ENCODE measurements around the gene MAN1A1. TPM values are rescaled to one million over a fixed set of nuclear protein-coding genes. Genes with fewer than 3 reads are reported as not detected.

MAN1A1 gene
- total and polyA plus RNA-seq, 2 of the 8 experiments (the other 6 are each of a cell fraction or from before 2014, with no cell fraction given): 1.8 to 5.4 TPM

DNA sequence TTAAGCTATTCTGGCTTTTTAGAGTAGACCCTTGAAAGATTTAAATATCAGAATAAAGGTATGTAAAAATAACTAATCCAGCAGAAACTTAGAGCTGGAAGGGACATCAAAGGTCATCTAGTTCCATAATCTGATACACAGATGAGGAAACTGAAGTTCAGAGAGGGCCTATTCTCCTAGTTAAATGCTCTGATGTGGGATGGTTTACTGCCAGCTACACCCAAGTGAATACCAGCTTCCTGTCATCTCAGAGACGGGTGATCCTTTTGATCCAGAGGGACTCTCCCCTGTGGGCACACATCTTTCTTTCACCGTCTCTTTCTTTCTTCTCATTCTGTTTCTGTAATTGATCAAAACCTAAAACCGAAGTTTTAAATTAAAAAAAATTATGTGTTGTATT lies 94.1 kb downstream of the MAN1A1 start:
- Histone ChIP-seq H2AK5ac (ENCODE audit: low read depth, low read length) (no peak overlapping the region), H3K79me2 (ENCODE audit: control insufficient read depth in 1 of 2, insufficient read depth in 2 of 2, low read length in 2 of 2) (no peaks in the 10 kb centered on the region), H4K8ac (ENCODE audit: extremely low read depth, insufficient read depth, low read length) (no peak overlapping the region), H4K5ac (ENCODE audit: insufficient read length, low read depth, low read length) (no peak overlapping the region), H2AFZ (ENCODE audit: low read length) (no peak overlapping the region), H3K27me3 (replicated peaks in 1 of 4; ENCODE audit: control insufficient read depth in 3 of 4, extremely low read depth in 1 of 4, insufficient read depth in 3 of 4, low read length in 3 of 4) (no peaks in the 10 kb centered on the region), H3K18ac (ENCODE audit: extremely low read depth, low read length) (no peak overlapping the region), H3K27ac (ENCODE audit: low read depth, low read length) (no peak overlapping the region), H3K36me3 (ENCODE audit: control insufficient read depth in 2 of 4, insufficient read depth in 4 of 4, low read length in 3 of 4) (no peaks in the 10 kb centered on the region), H4K91ac (replicated peaks; ENCODE audit: insufficient read length, low read length) (no peak overlapping the region), H3K4ac (replicated peaks; ENCODE audit: insufficient read length, low read depth, low read length) (no peak overlapping the region), H3K4me1 (replicated peaks in 1 of 4; ENCODE audit: control insufficient read depth in 3 of 4, insufficient read depth in 4 of 4, low read length in 3 of 4) (no peaks in the 10 kb centered on the region), H3K23me2 (ENCODE audit: low read depth, low read length) (no peaks in the 10 kb centered on the region), H2BK5ac (ENCODE audit: low read depth, low read length) (no peak overlapping the region), H3K9ac (replicated peaks in 1 of 4; ENCODE audit: extremely low read depth in 1 of 4, low read depth in 3 of 4, low read length in 3 of 4) (no peak overlapping the region), H3K79me1 (ENCODE audit: low read depth, low read length) (no peaks in the 10 kb centered on the region), H3K23ac (ENCODE audit: insufficient read length) (no peak overlapping the region), H3K56ac (replicated peaks; ENCODE audit: insufficient read length, low read depth, low read length) (no peak overlapping the region), H2BK12ac (ENCODE audit: low read depth, low read length) (no peak overlapping the region), H4K20me1 (replicated peaks in 1 of 2; ENCODE audit: control insufficient read depth in 1 of 2, insufficient read depth in 2 of 2, low read length in 2 of 2) (no peaks in the 10 kb centered on the region), H3K14ac (ENCODE audit: insufficient read length) (no peak overlapping the region), H3K4me3 (ENCODE audit: extremely low read depth in 1 of 4, insufficient read depth in 2 of 4, low read depth in 3 of 4, low read length in 4 of 4) (no peak overlapping the region), H2BK120ac (replicated peaks; ENCODE audit: low read depth, low read length) (no peak overlapping the region), H2BK20ac (ENCODE audit: low read length) (no peak overlapping the region), H2BK15ac (ENCODE audit: low read length) (no peak overlapping the region), H3K9me3 (ENCODE audit: insufficient read depth in 2 of 2, low read depth in 1 of 2, low read length in 1 of 2) (no peaks in the 10 kb centered on the region), H3K4me2 (ENCODE audit: insufficient read depth in 1 of 2, low read depth in 2 of 2, low read length in 2 of 2) (no peak overlapping the region)
- 87% methylated on average over 3 of the region's 3 CpGs; no CpG with 5 or more reads in 1 of the 2 experiments for WGBS, 2 experiments (ENCODE audit: extremely low coverage in 1 of 2, insufficient coverage in 1 of 2, insufficient read length in 1 of 2, insufficient replicate concordance in 2 of 2, low coverage in 1 of 2, low lambda C conversion rate in 2 of 2, missing lambda C conversion rate in 1 of 2)
- DNase-seq (ENCODE audit: low read depth in 1 of 2, low spot score in 2 of 2): no peak
- no peak for FAIRE-seq
- POLR2A ChIA-PET (ENCODE audit: partially characterized antibody): interaction anchor here (0.7 kb wide), 1 partner anchor 68 kb away, joined by 3 read pairs; no protein-coding TSS in a partner anchor
- CTCF ChIA-PET (ENCODE audit: partially characterized antibody): no interaction called here
- no peak for TF ChIP-seq NRF1 (IDR thresholded peaks at IDR 0.05; ENCODE audit: low read depth, low read length)
- TF ChIP-seq, protein P1, sequence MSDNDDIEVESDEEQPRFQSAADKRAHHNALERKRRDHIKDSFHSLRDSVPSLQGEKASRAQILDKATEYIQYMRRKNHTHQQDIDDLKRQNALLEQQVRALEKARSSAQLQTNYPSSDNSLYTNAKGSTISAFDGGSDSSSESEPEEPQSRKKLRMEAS (IDR thresholded peaks at IDR 0.05): no peak
- TF ChIP-seq GTF2F1 (IDR thresholded peaks at IDR 0.05; ENCODE audit: borderline replicate concordance, low read depth, low read length): no peak
- no peak for TF ChIP-seq CBX8 (IDR thresholded peaks at IDR 0.05; ENCODE audit: borderline replicate concordance, low read depth, low read length)
- no peak for TF ChIP-seq JUND (IDR thresholded peaks at IDR 0.05; ENCODE audit: low read length)
- TF ChIP-seq, protein P2, sequence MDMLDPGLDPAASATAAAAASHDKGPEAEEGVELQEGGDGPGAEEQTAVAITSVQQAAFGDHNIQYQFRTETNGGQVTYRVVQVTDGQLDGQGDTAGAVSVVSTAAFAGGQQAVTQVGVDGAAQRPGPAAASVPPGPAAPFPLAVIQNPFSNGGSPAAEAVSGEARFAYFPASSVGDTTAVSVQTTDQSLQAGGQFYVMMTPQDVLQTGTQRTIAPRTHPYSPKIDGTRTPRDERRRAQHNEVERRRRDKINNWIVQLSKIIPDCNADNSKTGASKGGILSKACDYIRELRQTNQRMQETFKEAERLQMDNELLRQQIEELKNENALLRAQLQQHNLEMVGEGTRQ (IDR thresholded peaks at IDR 0.05; ENCODE audit: low read length): no peak
- TF ChIP-seq KDM1A (IDR thresholded peaks at IDR 0.05; ENCODE audit: borderline replicate concordance, low read length): no peak
- no peak for TF ChIP-seq PHF8 (conservative IDR thresholded peaks at IDR 0.05; ENCODE audit: low read depth, low read length)
- no peak for TF ChIP-seq TAF1 (IDR thresholded peaks at IDR 0.05; ENCODE audit: low read depth, low read length)
- TF ChIP-seq RXRA (IDR thresholded peaks at IDR 0.05; ENCODE audit: insufficient read depth, low read depth, low read length): no peak
- TF ChIP-seq CREB1 (IDR thresholded peaks at IDR 0.05): no peak
